SK-N-SH (cell line): ENCODE results near the gene TMEM129. TPM values are rescaled to one million over a fixed set of nuclear protein-coding genes. Genes with fewer than 3 reads are reported as not detected.

Experiments
- CTCF ChIA-PET: fragments of 300-600, 350-600 bp; formaldehyde crosslinking; extraction: SDS; loops from one replicate; lab custom pipeline; 2021; lab: Yijun Ruan, JAX
- POLR2A ChIA-PET: fragments of 350-600 bp; sonication (Branson Sonifier 250); formaldehyde crosslinking; extraction: SDS; loops from one replicate; lab custom pipeline; 2020; ENCODE audit warnings: antibody characterized with exemption, inconsistent platforms; lab: Yijun Ruan, JAX
- DNase-seq: peaks from one replicate; pipeline ENCODE4 v3.0.0; 2012
- H2AFZ ChIP-seq: fragments of 200-600 bp; sonication (generic); 2 replicates; pipeline ENCODE4 v1.8.1; 2016; ENCODE audit warnings: antibody characterized with exemption, mild to moderate bottlenecking, low read depth
- H3F3A ChIP-seq: fragments of 200-600 bp; sonication (generic); replicated peaks from 2 replicates; pipeline ENCODE3; 2016; ENCODE audit warnings: antibody characterized with exemption, mild to moderate bottlenecking; ENCODE audit not compliant: insufficient read depth
- H3K27ac ChIP-seq, 2 experiments: fragments of 200-500 bp in 1 of 2; fragments of 200-600 bp in 1 of 2; sonication (Bioruptor generic) in 1 of 2; sonication (generic), shearing (Covaris generic) in 1 of 2; 2 replicates each; pipeline versions ENCODE4 v1.5.1 to v1.6.1; 2014 to 2016; ENCODE audit warnings: low read depth in 2 of 2, inconsistent platforms in 1 of 2, low read length in 1 of 2, mild to moderate bottlenecking in 1 of 2, mixed read lengths in 1 of 2
- H3K27me3 ChIP-seq: fragments of 200-600 bp; sonication (generic), shearing (Covaris generic); 2 replicates; pipeline ENCODE4 v1.6.1; 2016; ENCODE audit warnings: mixed run types; ENCODE audit not compliant: insufficient read depth
- H3K36me3 ChIP-seq, 2 experiments: fragments of 200-500 bp in 1 of 2; fragments of 200-600 bp in 1 of 2; sonication (Bioruptor generic) in 1 of 2; sonication (generic) in 1 of 2; replicated peaks in 1 of 2; 2 replicates each; pipeline versions ENCODE3 to v1.5.1; 2014 to 2016; ENCODE audit warnings: low read length in 1 of 2, mild to moderate bottlenecking in 1 of 2; ENCODE audit not compliant: insufficient read depth in 2 of 2, control insufficient read depth in 1 of 2
- H3K4me1 ChIP-seq, 2 experiments: fragments of 200-500 bp in 1 of 2; fragments of 200-600 bp in 1 of 2; sonication (Bioruptor generic) in 1 of 2; sonication (generic), shearing (Covaris generic) in 1 of 2; 2 replicates each; pipeline versions ENCODE4 v1.5.1 to v1.6.1; 2014 to 2016; ENCODE audit warnings: low read depth in 1 of 2, low read length in 1 of 2, mixed run types in 1 of 2; ENCODE audit not compliant: insufficient read depth in 2 of 2, control insufficient read depth in 1 of 2
- H3K4me2 ChIP-seq: fragments of 200-600 bp; sonication (generic), shearing (Covaris generic); 2 replicates; pipeline ENCODE4 v1.6.1; 2017; ENCODE audit warnings: mixed run types
- H3K4me3 ChIP-seq, 2 experiments: fragments of 200-500 bp in 1 of 2; fragments of 200-600 bp in 1 of 2; sonication (Bioruptor generic) in 1 of 2; sonication (generic), shearing (Covaris generic) in 1 of 2; 2 replicates each; pipeline versions ENCODE4 v1.5.1 to v1.8.1; 2014 to 2016; ENCODE audit warnings: low read depth in 2 of 2, inconsistent platforms in 1 of 2, low read length in 1 of 2, mild to moderate bottlenecking in 1 of 2, mixed read lengths in 1 of 2, moderate library complexity in 1 of 2
- H3K79me2 ChIP-seq: fragments of 200-600 bp; sonication (generic); 2 replicates; pipeline ENCODE4 v1.8.1; 2017; ENCODE audit warnings: mild to moderate bottlenecking; ENCODE audit not compliant: insufficient read depth
- H3K9ac ChIP-seq: fragments of 200-600 bp; sonication (generic); 2 replicates; pipeline ENCODE4 v1.6.1; 2017; ENCODE audit warnings: mixed run types
- H3K9me2 ChIP-seq: fragments of 200-600 bp; sonication (generic); 2 replicates; pipeline ENCODE4 v1.6.1; 2017; ENCODE audit warnings: mixed run types
- H3K9me3 ChIP-seq: fragments of 200-600 bp; sonication (generic); 2 replicates; pipeline ENCODE4 v1.6.1; 2017; ENCODE audit warnings: mixed run types, mild to moderate bottlenecking, moderate library complexity
- H4K20me1 ChIP-seq: fragments of 200-600 bp; sonication (generic); 2 replicates; pipeline ENCODE4 v1.6.1; 2017; ENCODE audit warnings: mild to moderate bottlenecking, mixed run types; ENCODE audit not compliant: insufficient read depth
- ELF1 ChIP-seq: IDR thresholded peaks from 2 replicates; pipeline ENCODE4 v1.4.0; 2012
- EP300 ChIP-seq, 2 experiments: IDR thresholded peaks; 2 replicates each; pipeline versions ENCODE4 v1.4.0 to v1.6.1; 2012; ENCODE audit warnings: borderline replicate concordance in 1 of 2, low read depth in 1 of 2, low read length in 1 of 2
- JUND ChIP-seq: IDR thresholded peaks from 2 replicates; pipeline ENCODE4 v1.4.0; 2012
- MXI1 ChIP-seq: IDR thresholded peaks from 2 replicates; pipeline ENCODE4 v1.6.1; 2012; ENCODE audit warnings: mild to moderate bottlenecking, low read depth, low read length, improper control_type of control experiment
- NFIC ChIP-seq: IDR thresholded peaks from 2 replicates; pipeline ENCODE4 v1.4.0; 2012; ENCODE audit warnings: borderline replicate concordance
- PBX3 ChIP-seq: IDR thresholded peaks from 2 replicates; pipeline ENCODE4; 2012
- POLR2AphosphoS5 ChIP-seq: IDR thresholded peaks from 2 replicates; pipeline ENCODE4 v1.6.1; 2012; ENCODE audit warnings: low read depth, low read length
- RAD21 ChIP-seq: IDR thresholded peaks from 2 replicates; pipeline ENCODE4 v1.6.1; 2012; ENCODE audit warnings: mild to moderate bottlenecking, low read length
- RCOR1 ChIP-seq: fragments of 150-350 bp; IDR thresholded peaks from 2 replicates; pipeline ENCODE4 v1.6.1; 2017; ENCODE audit warnings: antibody characterized with exemption, low read length
- RFX5 ChIP-seq: IDR thresholded peaks from 2 replicates; pipeline ENCODE4 v1.6.1; 2012; ENCODE audit warnings: mild to moderate bottlenecking, improper control_type of control experiment, low read length
- TCF12 ChIP-seq: IDR thresholded peaks from 2 replicates; pipeline ENCODE4 v1.4.0; 2012
- YY1 ChIP-seq: IDR thresholded peaks from 2 replicates; pipeline ENCODE4 v1.4.0; 2012; ENCODE audit warnings: low read depth, mild to moderate bottlenecking
- WGBS: methylation state at CpG from one replicate; pipeline ENCODE4 v1.1.6; 2017; ENCODE audit warnings: low lambda C conversion rate; 5-methylcytosine and 5-hydroxymethylcytosine counted together
- polyA plus RNA-seq, 3 experiments: library from polyadenylated mRNA; depleted of rRNA; stranded (reverse); fragments of >200 nt; gene quantifications; 2 replicates each; pipeline ENCODE4 v1.2.3, GENCODE V29; 2012
- TF ChIP-seq, protein P1 (sequence below): fragments of 200-600 bp; sonication (generic); IDR thresholded peaks from 2 replicates; pipeline ENCODE4 v1.6.1; 2017; ENCODE audit warnings: antibody characterized with exemption, mild to moderate bottlenecking, moderate library complexity
- TF ChIP-seq, protein P2 (sequence below): IDR thresholded peaks from 2 replicates; pipeline ENCODE4 v1.4.0; 2012; ENCODE audit warnings: low read depth, borderline replicate concordance
- TF ChIP-seq, protein P3 (sequence below): fragments of 150-350 bp; IDR thresholded peaks from 2 replicates; pipeline ENCODE4 v1.6.1; 2016; ENCODE audit warnings: mild to moderate bottlenecking, low read depth, low read length
- TF ChIP-seq, protein P4 (sequence below): fragments of 150-350 bp; IDR thresholded peaks from 2 replicates; pipeline ENCODE4 v1.6.1; 2017; ENCODE audit warnings: antibody characterized with exemption, low read length, low read depth, borderline replicate concordance

TMEM129 gene
- polyA plus RNA-seq, 1 of the 3 experiments (the other 2 are of a cell fraction): 36.5 TPM

- TF ChIP-seq, protein P1, sequence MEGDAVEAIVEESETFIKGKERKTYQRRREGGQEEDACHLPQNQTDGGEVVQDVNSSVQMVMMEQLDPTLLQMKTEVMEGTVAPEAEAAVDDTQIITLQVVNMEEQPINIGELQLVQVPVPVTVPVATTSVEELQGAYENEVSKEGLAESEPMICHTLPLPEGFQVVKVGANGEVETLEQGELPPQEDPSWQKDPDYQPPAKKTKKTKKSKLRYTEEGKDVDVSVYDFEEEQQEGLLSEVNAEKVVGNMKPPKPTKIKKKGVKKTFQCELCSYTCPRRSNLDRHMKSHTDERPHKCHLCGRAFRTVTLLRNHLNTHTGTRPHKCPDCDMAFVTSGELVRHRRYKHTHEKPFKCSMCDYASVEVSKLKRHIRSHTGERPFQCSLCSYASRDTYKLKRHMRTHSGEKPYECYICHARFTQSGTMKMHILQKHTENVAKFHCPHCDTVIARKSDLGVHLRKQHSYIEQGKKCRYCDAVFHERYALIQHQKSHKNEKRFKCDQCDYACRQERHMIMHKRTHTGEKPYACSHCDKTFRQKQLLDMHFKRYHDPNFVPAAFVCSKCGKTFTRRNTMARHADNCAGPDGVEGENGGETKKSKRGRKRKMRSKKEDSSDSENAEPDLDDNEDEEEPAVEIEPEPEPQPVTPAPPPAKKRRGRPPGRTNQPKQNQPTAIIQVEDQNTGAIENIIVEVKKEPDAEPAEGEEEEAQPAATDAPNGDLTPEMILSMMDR: no peak
- TF ChIP-seq RCOR1 (no peak), YY1 (no peak)
- TF ChIP-seq, protein P2, sequence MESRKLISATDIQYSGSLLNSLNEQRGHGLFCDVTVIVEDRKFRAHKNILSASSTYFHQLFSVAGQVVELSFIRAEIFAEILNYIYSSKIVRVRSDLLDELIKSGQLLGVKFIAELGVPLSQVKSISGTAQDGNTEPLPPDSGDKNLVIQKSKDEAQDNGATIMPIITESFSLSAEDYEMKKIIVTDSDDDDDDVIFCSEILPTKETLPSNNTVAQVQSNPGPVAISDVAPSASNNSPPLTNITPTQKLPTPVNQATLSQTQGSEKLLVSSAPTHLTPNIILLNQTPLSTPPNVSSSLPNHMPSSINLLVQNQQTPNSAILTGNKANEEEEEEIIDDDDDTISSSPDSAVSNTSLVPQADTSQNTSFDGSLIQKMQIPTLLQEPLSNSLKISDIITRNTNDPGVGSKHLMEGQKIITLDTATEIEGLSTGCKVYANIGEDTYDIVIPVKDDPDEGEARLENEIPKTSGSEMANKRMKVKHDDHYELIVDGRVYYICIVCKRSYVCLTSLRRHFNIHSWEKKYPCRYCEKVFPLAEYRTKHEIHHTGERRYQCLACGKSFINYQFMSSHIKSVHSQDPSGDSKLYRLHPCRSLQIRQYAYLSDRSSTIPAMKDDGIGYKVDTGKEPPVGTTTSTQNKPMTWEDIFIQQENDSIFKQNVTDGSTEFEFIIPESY: no peak
- TF ChIP-seq, all 33 proteins: peak for 0
Observed at GRCh38 chr4:1747603-1747967, 26.5 kb upstream of the TMEM129 start (continued).

DNA sequence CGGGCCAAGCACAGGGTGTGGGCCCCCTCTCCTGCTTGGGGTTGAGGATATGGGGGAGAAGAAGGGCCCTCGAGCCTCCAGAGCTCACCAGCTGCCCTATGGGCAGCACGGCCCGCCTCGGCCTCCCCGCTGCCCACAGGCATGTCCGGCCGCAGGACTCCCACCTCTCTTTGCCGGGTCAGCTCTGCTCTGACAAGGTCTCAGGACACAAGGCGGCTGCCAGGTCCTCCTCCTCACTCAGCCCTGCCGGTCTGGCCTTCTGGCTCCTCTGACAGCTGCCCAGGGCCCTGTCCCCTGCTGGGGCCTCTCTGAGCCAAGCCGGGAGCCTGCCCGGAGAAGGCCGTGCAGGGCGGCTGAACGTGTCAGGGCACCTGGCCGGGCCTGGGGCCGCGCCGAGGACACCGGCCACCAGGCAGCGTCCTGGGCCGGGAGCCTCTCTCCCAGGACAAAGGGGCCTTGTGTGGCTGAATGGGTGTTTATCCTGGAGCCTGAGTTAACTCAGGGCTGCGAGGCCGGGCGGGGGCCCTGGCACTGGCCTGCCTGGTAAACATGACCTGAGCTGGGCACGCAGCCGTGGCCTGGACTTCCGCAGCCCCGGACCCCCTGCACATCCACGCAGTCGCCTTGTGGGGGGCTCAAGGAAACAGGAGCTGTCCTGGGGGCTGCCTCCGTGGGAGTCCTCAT lies 25.9 kb upstream of the TMEM129 start:
- CTCF ChIA-PET: interaction anchor here (0.8 to 5.1 kb wide), 23 partner anchors 9 to 163 kb away, joined by 3 to 166 read pairs (median 11); partner anchors contain the start of gene FGFR3
- POLR2A ChIA-PET: no interaction called here
- no peaks in the 10 kb centered on the region for H3K9me2 ChIP-seq

More for the DNA sequence above, 25.9 kb upstream of the TMEM129 start:
- Histone ChIP-seq H3K36me3 (peaks cover 0 to 2% of the 10 kb centered on the region in 2 experiments), H3K4me3 (no peak overlapping the region), H3K27ac (no peak overlapping the region), H3K79me2 (no peaks in the 10 kb centered on the region), H2AFZ (no peak overlapping the region)
- DNase-seq: no peak
- no peak for TF ChIP-seq MXI1
- TF ChIP-seq EP300 (IDR thresholded peaks at IDR 0.05; ENCODE audit: borderline replicate concordance in 1 of 2, low read depth in 1 of 2, low read length in 1 of 2): no peak
- TF ChIP-seq, protein P3, sequence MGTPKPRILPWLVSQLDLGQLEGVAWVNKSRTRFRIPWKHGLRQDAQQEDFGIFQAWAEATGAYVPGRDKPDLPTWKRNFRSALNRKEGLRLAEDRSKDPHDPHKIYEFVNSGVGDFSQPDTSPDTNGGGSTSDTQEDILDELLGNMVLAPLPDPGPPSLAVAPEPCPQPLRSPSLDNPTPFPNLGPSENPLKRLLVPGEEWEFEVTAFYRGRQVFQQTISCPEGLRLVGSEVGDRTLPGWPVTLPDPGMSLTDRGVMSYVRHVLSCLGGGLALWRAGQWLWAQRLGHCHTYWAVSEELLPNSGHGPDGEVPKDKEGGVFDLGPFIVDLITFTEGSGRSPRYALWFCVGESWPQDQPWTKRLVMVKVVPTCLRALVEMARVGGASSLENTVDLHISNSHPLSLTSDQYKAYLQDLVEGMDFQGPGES: no peak
- TF ChIP-seq POLR2AphosphoS5: no peak
- no peak for TF ChIP-seq RCOR1
- no peak for TF ChIP-seq YY1
- TF ChIP-seq RFX5: no peak
- no peak for TF ChIP-seq JUND
- TF ChIP-seq TCF12: no peak
- TF ChIP-seq, protein P4, sequence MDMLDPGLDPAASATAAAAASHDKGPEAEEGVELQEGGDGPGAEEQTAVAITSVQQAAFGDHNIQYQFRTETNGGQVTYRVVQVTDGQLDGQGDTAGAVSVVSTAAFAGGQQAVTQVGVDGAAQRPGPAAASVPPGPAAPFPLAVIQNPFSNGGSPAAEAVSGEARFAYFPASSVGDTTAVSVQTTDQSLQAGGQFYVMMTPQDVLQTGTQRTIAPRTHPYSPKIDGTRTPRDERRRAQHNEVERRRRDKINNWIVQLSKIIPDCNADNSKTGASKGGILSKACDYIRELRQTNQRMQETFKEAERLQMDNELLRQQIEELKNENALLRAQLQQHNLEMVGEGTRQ: no peak
- no peak for TF ChIP-seq ELF1
- TF ChIP-seq, protein P1: no peak
- TF ChIP-seq PBX3: no peak
- no peak for TF ChIP-seq RAD21
- TF ChIP-seq NFIC: no peak
- TF ChIP-seq, all 33 proteins: peak for 0
- Histone ChIP-seq H3F3A (peaks cover 3% of the 10 kb centered on the region), H3K4me1 (peaks cover 0 to 7% of the 10 kb centered on the region in 2 experiments; a peak in 1 of 4 replicates), H3K27me3 (no peaks in the 10 kb centered on the region), H3K9me3 (no peaks in the 10 kb centered on the region), H3K4me2 (no peak overlapping the region), H3K9ac (no peak overlapping the region), H4K20me1 (0 out of 2 replicates have a peak, but pooled peaks cover 3% of the 10 kb centered on the region)
- WGBS: 91% methylated on average over 12 of the region's 33 CpGs
